CD4-positive, alpha-beta T cell treated with Interleukin-6 at 100 ng/mL for 8 hours (primary cell): ENCODE data around the gene CA12.
A peak's percentile ranks its signal among the peaks of the same experiment; 100 is the strongest.
"Not testable (repeated sequence)": the region's sequence is repeated elsewhere in the genome, so short reads cannot be mapped to it uniquely, and the experiment has no call there.

Experiments
- DNase-seq: peaks from one replicate; pipeline ENCODE4 v3.0.0-alpha.2; 2020; ENCODE audit warnings: mixed read lengths, low spot score

Gene CA12

GRCh38 chr15:63381301-63382204 lies at the start of gene CA12:
Gene CA12, minus strand, starts transcription at chr15:63381846. Its CDS starts 126 bp downstream, at chr15:63381720.
- no peak for DNase-seq

- no peak for DNase-seq
Observed at GRCh38 chr15:63430766-63431451, 49.3 kb upstream of the CA12 start.

- no peak for DNase-seq
Observed at GRCh38 chr15:63426552-63426951, 44.9 kb upstream of the CA12 start.

DNA sequence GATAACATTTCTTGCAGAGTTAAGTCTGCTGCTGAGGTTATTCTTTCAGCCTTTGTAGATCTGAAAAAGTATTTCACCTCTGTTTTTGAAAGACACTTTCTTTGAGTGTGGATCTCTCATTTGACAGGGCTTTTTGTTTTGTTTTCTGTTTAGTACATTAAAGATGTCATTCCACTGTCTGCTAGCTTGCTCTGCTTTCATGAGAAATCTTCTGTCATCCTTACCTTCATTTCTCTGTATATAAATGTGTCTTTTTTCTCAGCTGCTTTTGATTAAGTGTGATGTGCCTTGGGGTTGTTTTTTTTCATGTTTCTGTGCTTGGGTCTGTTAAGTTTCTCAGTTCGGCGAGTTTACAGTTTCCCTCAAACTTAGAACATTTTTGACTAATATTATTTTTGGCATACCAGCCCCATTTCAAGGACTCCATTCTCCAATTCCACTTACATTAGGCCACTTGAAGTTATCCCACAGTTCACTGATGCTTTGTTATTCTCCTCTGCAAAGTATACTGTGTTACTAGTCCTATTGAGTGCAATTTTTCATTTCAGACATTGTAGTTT lies 43.9 kb upstream of the CA12 start:
- DNase-seq: no peak

DNA sequence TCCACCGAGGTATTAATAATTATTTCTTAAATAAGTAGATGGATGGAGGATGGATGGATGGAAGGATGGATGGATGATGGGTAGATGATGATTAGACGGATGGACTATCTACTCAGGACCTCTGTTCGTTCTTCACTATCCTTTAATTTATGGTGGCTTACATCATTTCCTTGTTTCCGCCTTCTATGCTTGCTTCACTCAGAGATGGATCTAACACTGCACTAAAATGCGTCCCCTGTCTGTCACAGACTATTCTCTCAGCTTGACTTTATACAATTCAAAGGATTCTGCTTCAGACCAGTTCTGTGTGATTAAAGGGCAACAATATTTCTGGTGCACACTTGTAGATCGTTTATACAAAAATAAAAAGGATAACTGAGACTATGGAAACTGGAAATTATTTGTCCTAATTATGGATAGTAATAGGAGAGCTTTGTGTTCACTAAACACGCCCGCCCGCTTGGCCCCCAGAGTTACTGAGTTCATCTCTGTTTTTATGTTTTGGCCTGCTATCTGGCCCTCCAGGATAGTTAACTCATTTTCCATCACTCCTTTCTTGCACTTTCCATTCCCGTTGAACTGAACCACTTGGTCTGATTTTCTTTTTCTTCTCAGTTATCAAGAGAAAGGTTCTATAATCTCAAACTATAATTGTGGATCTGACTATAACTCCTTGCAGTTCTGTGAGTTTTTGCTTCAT lies 41.4 kb upstream of the CA12 start:
- no peak for DNase-seq

DNA sequence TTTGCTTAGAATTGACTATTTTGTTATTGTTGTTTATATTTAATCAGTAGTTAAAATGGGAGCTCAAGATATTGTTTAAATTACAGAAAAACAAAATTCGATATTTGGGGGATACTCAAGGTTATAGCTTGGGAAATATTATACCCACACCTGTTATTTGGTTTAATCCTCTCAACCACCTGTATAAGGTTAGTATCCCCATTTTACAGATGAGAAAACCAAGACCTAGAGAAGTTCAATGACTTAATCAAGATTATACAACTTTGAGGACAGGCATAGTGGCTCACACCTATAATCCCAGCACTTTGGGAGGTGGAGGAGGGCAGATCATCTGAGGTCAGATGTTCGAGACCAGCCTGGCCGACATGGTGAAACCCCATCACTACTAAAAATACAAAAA lies 39.8 kb upstream of the CA12 start:
- DNase-seq: no peak

DNA sequence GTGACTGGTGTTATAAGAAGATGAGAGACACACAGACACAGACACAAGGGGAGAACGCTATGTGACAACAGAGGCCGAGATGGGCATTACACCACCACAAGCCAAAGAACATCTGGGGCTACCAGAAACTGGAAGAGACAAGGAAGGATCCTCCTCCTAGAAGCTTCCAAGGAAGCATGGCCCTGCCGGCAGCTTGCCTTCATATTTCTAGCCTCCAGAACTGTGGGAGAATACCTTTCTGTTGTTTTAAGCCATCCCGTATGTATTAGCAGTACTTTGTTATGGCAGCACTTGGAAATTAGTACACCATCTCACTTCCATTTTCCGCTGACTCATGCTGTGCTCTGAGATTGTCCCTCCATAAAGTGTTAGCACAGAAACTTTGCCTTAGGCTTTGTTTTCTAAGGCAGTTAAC lies 38.7 kb upstream of the CA12 start:
- no peak for DNase-seq

DNA sequence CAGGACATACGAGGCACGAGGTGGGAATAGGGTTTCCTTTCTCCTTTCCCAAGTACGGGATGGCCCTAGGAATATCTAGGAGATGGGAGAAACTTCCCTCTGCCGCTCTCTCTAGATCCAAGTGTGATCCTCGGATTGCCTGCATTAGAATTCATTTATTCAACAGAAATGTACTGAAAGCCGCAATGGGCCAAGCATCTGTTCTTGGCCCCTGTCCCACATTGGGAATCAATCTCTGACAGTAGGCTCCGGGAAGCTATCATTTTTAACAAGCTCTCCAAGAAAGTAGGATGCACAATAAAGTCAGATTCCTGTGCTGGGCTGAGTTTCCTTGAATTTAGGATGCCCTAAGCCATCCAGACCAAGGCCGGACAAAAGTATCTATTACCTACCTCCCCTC lies 37.2 kb upstream of the CA12 start:
- no peak for DNase-seq

DNA sequence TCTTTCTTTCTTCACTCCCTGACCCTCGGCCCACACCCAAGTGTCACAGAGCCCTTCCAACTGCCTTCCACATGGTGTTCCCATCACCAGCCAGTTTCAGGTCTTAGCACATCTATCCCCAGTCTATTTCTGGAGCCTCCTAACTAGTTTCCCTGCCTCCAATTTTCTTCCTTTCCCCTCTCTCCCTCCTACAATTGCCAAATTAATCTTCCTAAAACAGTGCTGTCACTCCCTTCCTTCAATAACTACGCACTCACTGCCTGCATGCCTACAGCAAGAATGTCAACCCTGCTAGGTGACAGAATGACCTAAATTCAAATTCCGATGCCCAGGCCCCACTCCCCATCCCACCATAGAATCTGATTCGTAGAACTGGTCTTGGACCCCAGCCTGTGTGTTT lies 36.1 kb upstream of the CA12 start:
- no peak for DNase-seq

- not testable (repeated sequence) for DNase-seq
Observed at GRCh38 chr15:63417274-63417673, 35.6 kb upstream of the CA12 start.

GRCh38 chr15:63414474-63415120 lies 33.0 kb upstream of the CA12 start:
- no peak for DNase-seq

GRCh38 chr15:63412551-63412950 lies 30.9 kb upstream of the CA12 start:
- DNase-seq: no peak

- DNase-seq: no peak
Observed at GRCh38 chr15:63411866-63412265, 30.2 kb upstream of the CA12 start.

- no peak for DNase-seq
Observed at GRCh38 chr15:63409179-63409578, 27.5 kb upstream of the CA12 start.

- DNase-seq: no peak
Observed at GRCh38 chr15:63408524-63408923, 26.9 kb upstream of the CA12 start.

DNA sequence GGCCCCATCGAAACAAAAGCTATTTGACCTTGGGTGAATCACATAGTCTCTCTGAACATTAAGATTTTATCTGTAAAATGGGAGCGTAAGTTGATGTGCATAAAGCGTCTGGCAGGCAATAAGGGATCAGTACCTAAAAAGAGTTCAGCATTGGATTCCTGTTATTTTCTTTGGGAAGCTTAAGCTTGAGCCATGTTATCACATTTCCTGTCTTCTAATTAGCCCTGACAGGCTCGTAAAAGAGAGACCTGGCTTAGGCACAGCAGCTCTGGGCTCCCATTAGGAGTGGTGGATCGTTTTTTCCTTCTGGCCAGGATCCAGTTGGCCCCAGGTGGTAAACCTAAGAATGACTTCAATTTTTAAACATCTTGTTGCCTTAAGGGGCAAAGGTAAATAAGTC lies 26.0 kb upstream of the CA12 start:
- DNase-seq: no peak

DNA sequence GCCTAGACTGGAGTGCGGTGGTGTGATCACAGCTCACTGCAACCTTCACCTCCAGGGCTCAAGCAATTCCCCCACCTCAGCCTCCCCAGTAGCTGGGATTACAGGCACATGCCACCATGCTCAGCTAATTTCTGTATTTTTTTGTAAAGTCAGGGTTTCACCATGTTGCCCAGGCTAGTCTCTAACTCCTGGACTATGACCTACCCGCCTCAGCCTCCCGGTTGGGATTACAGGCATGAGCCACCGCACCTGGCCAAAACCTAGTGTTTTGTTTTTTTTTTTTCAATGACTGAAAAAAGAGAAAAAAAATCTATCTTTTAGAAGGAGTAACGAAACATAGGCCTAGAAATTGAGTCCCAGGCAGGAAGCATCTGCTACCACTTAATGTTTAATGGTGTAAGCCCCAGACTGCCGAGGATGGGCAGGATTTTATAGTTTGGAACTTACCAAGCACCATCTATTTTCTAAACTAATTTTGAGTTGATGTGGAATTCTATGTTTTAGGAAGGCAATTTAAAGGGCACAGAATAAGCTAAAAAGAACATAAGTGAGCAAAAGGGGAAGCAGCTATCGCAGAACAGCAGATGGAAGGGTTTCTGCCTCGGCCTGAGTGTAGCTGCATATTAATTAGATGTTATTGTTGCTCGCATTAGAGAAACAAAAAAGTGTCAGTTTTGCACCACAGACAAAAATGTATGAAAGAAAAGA lies 24.2 kb upstream of the CA12 start:
- no peak for DNase-seq

- no peak for DNase-seq
Observed at GRCh38 chr15:63405159-63405558, 23.5 kb upstream of the CA12 start.

- no peak for DNase-seq
Observed at GRCh38 chr15:63403254-63403945, 21.8 kb upstream of the CA12 start.

DNA sequence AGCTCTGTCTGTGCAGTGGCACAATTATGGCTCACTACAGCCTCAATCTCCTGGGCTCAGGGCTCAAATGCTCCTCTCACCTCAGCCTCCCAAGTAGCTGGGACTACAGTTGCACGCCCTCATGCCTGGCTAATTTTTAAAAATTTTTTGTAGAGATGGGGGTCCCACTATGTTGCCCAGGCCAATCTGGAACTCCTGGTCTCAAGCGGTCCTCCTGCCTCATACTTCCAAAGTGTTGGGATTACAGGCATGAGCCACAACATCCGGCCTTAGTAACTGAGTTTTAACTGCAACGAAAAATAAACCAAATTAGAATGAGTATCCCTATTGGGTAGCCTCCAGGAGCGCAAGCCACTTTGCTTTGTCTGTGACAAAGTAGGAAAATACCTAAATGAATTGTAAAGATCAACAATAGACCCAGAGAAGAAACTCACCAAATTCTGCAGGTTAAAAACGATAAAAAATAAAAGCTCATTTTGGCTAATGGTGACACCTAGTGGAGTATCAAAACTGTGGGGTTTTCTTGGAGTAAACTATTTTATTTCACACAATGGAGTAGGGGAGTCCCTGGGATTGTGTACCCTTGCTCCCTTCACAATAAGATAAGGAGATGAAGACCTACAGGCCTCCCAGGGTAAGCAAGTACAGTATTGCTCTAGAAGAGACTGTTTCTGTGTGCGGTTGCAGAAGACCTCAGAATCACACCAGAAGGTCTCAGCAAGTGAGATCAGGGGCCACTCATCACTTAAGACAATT lies 21.0 kb upstream of the CA12 start:
- peak; percentile 31 for DNase-seq
